GM18861 (cell line): ENCODE data around the gene ATXN1.

Experiments used
- ATAC-seq: cut with Tn5 transposase; IDR thresholded peaks from one replicate; pipeline ENCODE4 v1.9.1; 2021; ENCODE audit not compliant: unreplicated experiment

The ATXN1 gene

GRCh38 chr6:16583144-16583762, 178.0 kb downstream of the ATXN1 start:
- ATAC-seq = no peak

GRCh38 chr6:16582446-16583143, 178.7 kb downstream of the ATXN1 start:
- ATAC-seq = peak; percentile 40

GRCh38 chr6:16578695-16579285, 182.5 kb downstream of the ATXN1 start:
- ATAC-seq = no peak

GRCh38 chr6:16576451-16577368, 184.6 kb downstream of the ATXN1 start:
- ATAC-seq = peak; percentile 87

GRCh38 chr6:16575655-16576054, 185.6 kb downstream of the ATXN1 start:
- ATAC-seq = no peak

GRCh38 chr6:16572943-16573342, 188.3 kb downstream of the ATXN1 start:
- no peak for ATAC-seq

GRCh38 chr6:16572317-16572716, 188.9 kb downstream of the ATXN1 start:
- no peak for ATAC-seq

- ATAC-seq = no peak
Measured at GRCh38 chr6:16570946-16571345, 190.3 kb downstream of the ATXN1 start.

GRCh38 chr6:16570221-16570553, 191.1 kb downstream of the ATXN1 start:
- no peak for ATAC-seq

- no peak for ATAC-seq
Measured at GRCh38 chr6:16568128-16568527, 193.1 kb downstream of the ATXN1 start.

GRCh38 chr6:16567071-16567470, 194.2 kb downstream of the ATXN1 start:
- no peak for ATAC-seq

GRCh38 chr6:16564436-16564835, 196.8 kb downstream of the ATXN1 start:
- no peak for ATAC-seq

GRCh38 chr6:16563628-16564240, 197.5 kb downstream of the ATXN1 start:
- no peak for ATAC-seq

- ATAC-seq = no peak
Measured at GRCh38 chr6:16562498-16562897, 198.8 kb downstream of the ATXN1 start.

GRCh38 chr6:16559071-16559470, 202.2 kb downstream of the ATXN1 start:
- no peak for ATAC-seq

GRCh38 chr6:16555550-16555949, 205.7 kb downstream of the ATXN1 start:
- ATAC-seq = no peak

- ATAC-seq = no peak
Measured at GRCh38 chr6:16553531-16553930, 207.7 kb downstream of the ATXN1 start.

- no peak for ATAC-seq
Measured at GRCh38 chr6:16551466-16551865, 209.8 kb downstream of the ATXN1 start.

- ATAC-seq = no peak
Measured at GRCh38 chr6:16548121-16548520, 213.1 kb downstream of the ATXN1 start.

- ATAC-seq = no peak
Measured at GRCh38 chr6:16547587-16547986, 213.7 kb downstream of the ATXN1 start.

- no peak for ATAC-seq
Measured at GRCh38 chr6:16546861-16547260, 214.4 kb downstream of the ATXN1 start.
